ENCODE data around the gene KRTAP10-5. TPM values are rescaled to one million over a fixed set of nuclear protein-coding genes. Genes with fewer than 3 reads are reported as not detected.

KRTAP10-5 gene
- total and polyA plus RNA-seq, 10 donors: not detected

- TF ChIP-seq CTCF (IDR thresholded peaks at IDR 0.05 in 8 of 11, conservative IDR thresholded peaks at IDR 0.05 in 3 of 11) (no peak), POLR2A (IDR thresholded peaks at IDR 0.05) (no peak), POLR2AphosphoS5 (IDR thresholded peaks at IDR 0.05) (no peak)
- no peaks in the 10 kb centered on the region for H3K36me3 ChIP-seq
- H3K4me1 ChIP-seq: peaks cover 0 to 10% (median 4%) of the 10 kb centered on the region in 6 donors
- peak; percentile 49 for DNase-seq
- H3K9me3 ChIP-seq: peaks cover 0 to 20% (median 13%) of the 10 kb centered on the region in 8 donors
- 88 to 93% (median 90%) methylated on average over 40 of the region's 40 CpGs for WGBS, 5 donors
- H3K27ac ChIP-seq: no peak overlapping the region
- H3K27me3 ChIP-seq (replicated peaks in 1 of 7): peaks cover 0 to 31% (median 0%) of the 10 kb centered on the region in 7 donors
- no peak overlapping the region for H3K4me3 ChIP-seq
- intact Hi-C loops (cut with DNase I; ENCODE audit: low total_unique reads): no loop called here
These were observed 8.3 kb downstream of the KRTAP10-5 start for GRCh38 chr21:44571844-44572782.

- H3K36me3 ChIP-seq: no peaks in the 10 kb centered on the region
- peaks cover 0 to 31% (median 0%) of the 10 kb centered on the region in 7 donors for H3K27me3 ChIP-seq (replicated peaks in 1 of 7)
- 65 to 87% (median 78%) methylated on average over 4 of the region's 4 CpGs for WGBS, 5 donors
- H3K4me3 ChIP-seq: no peak overlapping the region
- TF ChIP-seq POLR2AphosphoS5 (IDR thresholded peaks at IDR 0.05) (no peak), POLR2A (IDR thresholded peaks at IDR 0.05) (no peak), CTCF (IDR thresholded peaks at IDR 0.05 in 8 of 11, conservative IDR thresholded peaks at IDR 0.05 in 3 of 11) (no peak)
- H3K4me1 ChIP-seq: peaks cover 0 to 15% (median 5%) of the 10 kb centered on the region in 6 donors
- H3K9me3 ChIP-seq: peaks cover 0 to 12% (median 5%) of the 10 kb centered on the region in 8 donors
- no peak overlapping the region for H3K27ac ChIP-seq
- intact Hi-C loops (cut with DNase I; ENCODE audit: low total_unique reads): no loop called here
- peak; percentile 7 for DNase-seq
These were observed 9.1 kb downstream of the KRTAP10-5 start for GRCh38 chr21:44571296-44571695.

GRCh38 chr21:44569861-44570517, 10.4 kb downstream of the KRTAP10-5 start:
- Histone ChIP-seq H3K4me1 (peaks cover 0 to 27% (median 4%) of the 10 kb centered on the region in 6 donors), H3K36me3 (no peaks in the 10 kb centered on the region), H3K27ac (no peak overlapping the region), H3K4me3 (no peak overlapping the region), H3K27me3 (replicated peaks in 1 of 7) (peaks cover 0 to 28% (median 0%) of the 10 kb centered on the region in 7 donors), H3K9me3 (peaks cover 0 to 10% (median 2%) of the 10 kb centered on the region in 8 donors)
- TF ChIP-seq CTCF (IDR thresholded peaks at IDR 0.05 in 8 of 11, conservative IDR thresholded peaks at IDR 0.05 in 3 of 11): no peak
- no peak for TF ChIP-seq POLR2A (IDR thresholded peaks at IDR 0.05)
- no peak for TF ChIP-seq POLR2AphosphoS5 (IDR thresholded peaks at IDR 0.05)
- peak; percentile 47 for DNase-seq
- 77 to 93% (median 84%) methylated on average over 10 to 12 of the region's 12 CpGs for WGBS, 5 donors
- intact Hi-C loops (cut with DNase I; ENCODE audit: low total_unique reads): no loop called here
